ENCODE data around the gene TRRAP.

The TRRAP gene

GRCh38 chr7:99001482-99002147 is 123.3 kb downstream of the TRRAP start:
- intact Hi-C loops (cut with DNase I; ENCODE audit: low total_unique reads): no loop called here
- H3K36me3 ChIP-seq: peaks cover 35 to 83% (median 68%) of the 10 kb centered on the region in 3 donors
- no peak for DNase-seq
- H3K27me3 ChIP-seq: no peaks in the 10 kb centered on the region
- H3K9me3 ChIP-seq: no peaks in the 10 kb centered on the region
- H3K4me1 ChIP-seq: peaks cover 0 to 7% (median 0%) of the 10 kb centered on the region in 4 donors
- no peak overlapping the region for H3K27ac ChIP-seq
- TF ChIP-seq, protein P1, sequence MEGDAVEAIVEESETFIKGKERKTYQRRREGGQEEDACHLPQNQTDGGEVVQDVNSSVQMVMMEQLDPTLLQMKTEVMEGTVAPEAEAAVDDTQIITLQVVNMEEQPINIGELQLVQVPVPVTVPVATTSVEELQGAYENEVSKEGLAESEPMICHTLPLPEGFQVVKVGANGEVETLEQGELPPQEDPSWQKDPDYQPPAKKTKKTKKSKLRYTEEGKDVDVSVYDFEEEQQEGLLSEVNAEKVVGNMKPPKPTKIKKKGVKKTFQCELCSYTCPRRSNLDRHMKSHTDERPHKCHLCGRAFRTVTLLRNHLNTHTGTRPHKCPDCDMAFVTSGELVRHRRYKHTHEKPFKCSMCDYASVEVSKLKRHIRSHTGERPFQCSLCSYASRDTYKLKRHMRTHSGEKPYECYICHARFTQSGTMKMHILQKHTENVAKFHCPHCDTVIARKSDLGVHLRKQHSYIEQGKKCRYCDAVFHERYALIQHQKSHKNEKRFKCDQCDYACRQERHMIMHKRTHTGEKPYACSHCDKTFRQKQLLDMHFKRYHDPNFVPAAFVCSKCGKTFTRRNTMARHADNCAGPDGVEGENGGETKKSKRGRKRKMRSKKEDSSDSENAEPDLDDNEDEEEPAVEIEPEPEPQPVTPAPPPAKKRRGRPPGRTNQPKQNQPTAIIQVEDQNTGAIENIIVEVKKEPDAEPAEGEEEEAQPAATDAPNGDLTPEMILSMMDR (IDR thresholded peaks at IDR 0.05): no peak
- H3K4me3 ChIP-seq: no peak overlapping the region

DNA sequence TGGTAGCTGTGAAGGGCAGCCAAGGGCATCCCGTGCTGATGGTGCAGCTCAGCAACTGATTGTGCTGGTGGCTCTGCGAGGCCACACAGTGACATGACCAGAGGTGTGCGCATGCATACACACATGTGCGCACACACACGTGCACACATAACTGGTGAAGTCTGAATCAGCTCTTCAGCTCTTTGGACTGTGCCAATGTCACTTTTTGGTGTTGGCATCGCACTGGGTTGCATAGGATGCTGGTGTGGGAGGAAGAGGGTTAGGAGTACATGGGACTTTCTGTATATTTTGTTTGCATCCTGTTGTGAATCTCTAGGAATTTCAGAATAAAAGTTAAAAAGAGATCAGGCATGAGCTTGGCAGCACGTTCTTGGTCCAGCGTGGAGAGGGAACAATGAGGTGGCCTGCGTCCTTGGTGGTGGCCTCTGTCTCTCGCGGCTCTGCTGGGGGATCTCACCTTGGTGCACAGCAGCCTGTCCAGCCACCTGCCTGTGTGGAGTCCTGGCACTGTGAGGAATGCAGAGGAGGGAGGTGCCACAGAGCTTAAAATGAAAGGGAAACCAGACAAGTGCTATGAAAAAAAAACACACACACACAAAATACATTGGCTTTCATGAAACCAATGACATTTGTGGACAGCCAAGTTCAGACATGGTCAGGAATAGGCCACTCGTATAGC is 124.0 kb downstream of the TRRAP start:
- intact Hi-C loops (cut with DNase I; ENCODE audit: low total_unique reads): no loop called here
- H3K4me3 ChIP-seq: no peak overlapping the region
- H3K27ac ChIP-seq: no peak overlapping the region
- TF ChIP-seq, protein P1 (IDR thresholded peaks at IDR 0.05): no peak
- no peaks in the 10 kb centered on the region for H3K27me3 ChIP-seq
- peaks cover 0 to 7% (median 0%) of the 10 kb centered on the region in 4 donors for H3K4me1 ChIP-seq
- H3K9me3 ChIP-seq: no peaks in the 10 kb centered on the region
- DNase-seq: no peak
- peaks cover 41 to 89% (median 75%) of the 10 kb centered on the region in 3 donors for H3K36me3 ChIP-seq

GRCh38 chr7:99002827-99003212 is 124.5 kb downstream of the TRRAP start:
- peaks cover 44 to 94% (median 80%) of the 10 kb centered on the region in 3 donors for H3K36me3 ChIP-seq
- no peaks in the 10 kb centered on the region for H3K9me3 ChIP-seq
- TF ChIP-seq, protein P1 (IDR thresholded peaks at IDR 0.05): no peak
- DNase-seq: no peak
- peaks cover 0 to 2% (median 0%) of the 10 kb centered on the region in 4 donors for H3K4me1 ChIP-seq
- intact Hi-C loops (cut with DNase I; ENCODE audit: low total_unique reads): no loop called here
- no peak overlapping the region for H3K27ac ChIP-seq
- no peak overlapping the region for H3K4me3 ChIP-seq
- no peaks in the 10 kb centered on the region for H3K27me3 ChIP-seq

DNA sequence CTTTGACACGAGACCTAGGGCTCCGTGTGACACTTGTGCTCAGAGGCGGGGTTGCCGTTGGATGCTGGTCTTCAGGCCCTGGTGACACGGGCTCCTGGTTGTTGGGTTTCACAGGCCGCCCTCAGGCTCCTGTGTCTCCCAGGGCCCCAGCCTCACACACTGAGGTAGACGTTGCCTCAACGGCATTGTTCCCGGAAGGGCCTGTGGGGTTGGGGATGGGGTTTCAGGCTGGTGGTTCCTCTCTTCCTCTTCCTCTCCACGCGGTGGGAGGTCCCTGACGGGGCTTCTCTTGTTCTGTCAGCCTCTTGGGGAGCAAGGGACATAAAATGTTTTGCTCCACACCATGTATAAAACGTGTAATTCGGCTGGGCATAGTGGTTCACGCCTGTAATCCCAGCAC is 125.1 kb downstream of the TRRAP start:
- Histone ChIP-seq H3K27ac (no peak overlapping the region), H3K4me1 (no peaks in the 10 kb centered on the region), H3K9me3 (no peaks in the 10 kb centered on the region), H3K36me3 (peaks cover 49 to 100% (median 86%) of the 10 kb centered on the region in 3 donors), H3K27me3 (no peaks in the 10 kb centered on the region), H3K4me3 (no peak overlapping the region)
- TF ChIP-seq, protein P1 (IDR thresholded peaks at IDR 0.05): no peak
- no peak for DNase-seq
- intact Hi-C loops (cut with DNase I; ENCODE audit: low total_unique reads): no loop called here

GRCh38 chr7:99004216-99004615 is 125.9 kb downstream of the TRRAP start:
- H3K36me3 ChIP-seq: peaks cover 49 to 100% (median 88%) of the 10 kb centered on the region in 3 donors
- intact Hi-C loops (cut with DNase I; ENCODE audit: low total_unique reads): no loop called here

More at GRCh38 chr7:99004216-99004615, 125.9 kb downstream of the TRRAP start:
- H3K4me1 ChIP-seq: no peaks in the 10 kb centered on the region
- H3K4me3 ChIP-seq: no peak overlapping the region
- H3K27me3 ChIP-seq: no peaks in the 10 kb centered on the region
- H3K27ac ChIP-seq: no peak overlapping the region
- no peak for DNase-seq
- H3K9me3 ChIP-seq: no peaks in the 10 kb centered on the region
- TF ChIP-seq, protein P1 (IDR thresholded peaks at IDR 0.05): no peak
